ENCODE data around the gene PRSS22. TPM values are rescaled to one million over a fixed set of nuclear protein-coding genes. Genes with fewer than 3 reads are reported as not detected.

PRSS22 gene
- polyA plus RNA-seq, 1 donor from 2014 or later, result not detected

DNA sequence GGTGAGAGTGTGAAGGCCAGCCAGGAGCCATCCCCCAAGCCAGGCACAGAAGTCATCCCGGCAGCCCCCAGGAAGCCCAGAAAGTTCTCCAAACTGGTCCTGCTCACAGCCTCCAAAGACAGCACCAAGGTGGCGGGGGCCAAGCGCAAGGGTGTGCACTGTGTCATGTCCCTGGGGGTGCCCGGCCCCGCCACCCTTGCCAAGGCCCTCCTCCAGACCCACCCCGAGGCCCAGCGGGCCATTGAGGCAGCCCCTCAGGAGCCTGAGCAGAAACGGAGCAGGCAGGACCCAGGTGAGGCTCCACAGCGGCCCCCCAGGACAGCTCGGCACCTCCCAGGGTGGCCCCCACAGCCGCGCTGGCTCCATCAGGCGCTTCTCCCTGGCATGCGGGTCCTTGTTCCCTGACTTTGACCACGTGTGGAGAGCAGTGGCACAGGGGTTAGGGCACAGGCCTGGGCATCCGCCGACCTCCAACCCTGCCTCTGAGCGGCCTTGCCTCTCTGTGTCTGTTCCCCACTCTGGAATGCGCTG is 38.6 kb upstream of the PRSS22 start:
- no peak overlapping the region for H3K4me2 ChIP-seq (ENCODE audit: low read length)
- TF ChIP-seq EP300 (conservative IDR thresholded peaks at IDR 0.05; ENCODE audit: poor library complexity, severe bottlenecking) (no peak), RAD21 (conservative IDR thresholded peaks at IDR 0.05) (no peak), MXI1 (conservative IDR thresholded peaks at IDR 0.05; ENCODE audit: poor library complexity, severe bottlenecking) (no peak), EZH2 (IDR thresholded peaks at IDR 0.05; ENCODE audit: borderline replicate concordance, insufficient read depth, low read length, poor library complexity, severe bottlenecking) (no peak), CTCF (IDR thresholded peaks at IDR 0.05; ENCODE audit: poor library complexity, severe bottlenecking) (no peak), POLR2AphosphoS5 (IDR thresholded peaks at IDR 0.05) (no peak), SMC3 (conservative IDR thresholded peaks at IDR 0.05; ENCODE audit: poor library complexity) (no peak), TAF1 (IDR thresholded peaks at IDR 0.05; ENCODE audit: low read depth) (no peak)
- TF ChIP-seq, protein P1, sequence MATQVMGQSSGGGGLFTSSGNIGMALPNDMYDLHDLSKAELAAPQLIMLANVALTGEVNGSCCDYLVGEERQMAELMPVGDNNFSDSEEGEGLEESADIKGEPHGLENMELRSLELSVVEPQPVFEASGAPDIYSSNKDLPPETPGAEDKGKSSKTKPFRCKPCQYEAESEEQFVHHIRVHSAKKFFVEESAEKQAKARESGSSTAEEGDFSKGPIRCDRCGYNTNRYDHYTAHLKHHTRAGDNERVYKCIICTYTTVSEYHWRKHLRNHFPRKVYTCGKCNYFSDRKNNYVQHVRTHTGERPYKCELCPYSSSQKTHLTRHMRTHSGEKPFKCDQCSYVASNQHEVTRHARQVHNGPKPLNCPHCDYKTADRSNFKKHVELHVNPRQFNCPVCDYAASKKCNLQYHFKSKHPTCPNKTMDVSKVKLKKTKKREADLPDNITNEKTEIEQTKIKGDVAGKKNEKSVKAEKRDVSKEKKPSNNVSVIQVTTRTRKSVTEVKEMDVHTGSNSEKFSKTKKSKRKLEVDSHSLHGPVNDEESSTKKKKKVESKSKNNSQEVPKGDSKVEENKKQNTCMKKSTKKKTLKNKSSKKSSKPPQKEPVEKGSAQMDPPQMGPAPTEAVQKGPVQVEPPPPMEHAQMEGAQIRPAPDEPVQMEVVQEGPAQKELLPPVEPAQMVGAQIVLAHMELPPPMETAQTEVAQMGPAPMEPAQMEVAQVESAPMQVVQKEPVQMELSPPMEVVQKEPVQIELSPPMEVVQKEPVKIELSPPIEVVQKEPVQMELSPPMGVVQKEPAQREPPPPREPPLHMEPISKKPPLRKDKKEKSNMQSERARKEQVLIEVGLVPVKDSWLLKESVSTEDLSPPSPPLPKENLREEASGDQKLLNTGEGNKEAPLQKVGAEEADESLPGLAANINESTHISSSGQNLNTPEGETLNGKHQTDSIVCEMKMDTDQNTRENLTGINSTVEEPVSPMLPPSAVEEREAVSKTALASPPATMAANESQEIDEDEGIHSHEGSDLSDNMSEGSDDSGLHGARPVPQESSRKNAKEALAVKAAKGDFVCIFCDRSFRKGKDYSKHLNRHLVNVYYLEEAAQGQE (IDR thresholded peaks at IDR 0.05; ENCODE audit: borderline replicate concordance), result no peak
- no peaks in the 10 kb centered on the region for H3K27me3 ChIP-seq (ENCODE audit: insufficient read depth, low read depth, low read length)
- H3K4me3 ChIP-seq (ENCODE audit: low read length), result no peak overlapping the region
- H3K36me3 ChIP-seq (ENCODE audit: insufficient read depth, low read length), result no peaks in the 10 kb centered on the region
- H4K20me1 ChIP-seq (ENCODE audit: insufficient read depth), result no peaks in the 10 kb centered on the region
- no peak overlapping the region for H2AFZ ChIP-seq (ENCODE audit: low read depth, low read length)
- H3K79me2 ChIP-seq (replicated peaks; ENCODE audit: insufficient read depth, low read length), result no peaks in the 10 kb centered on the region
- no peak overlapping the region for H3K9ac ChIP-seq (ENCODE audit: low read length)
- H3F3A ChIP-seq (ENCODE audit: insufficient read depth, low read length, poor library complexity, severe bottlenecking), result no peaks in the 10 kb centered on the region
- no peaks in the 10 kb centered on the region for H3K9me2 ChIP-seq (ENCODE audit: insufficient read depth, low read length)
- no peaks in the 10 kb centered on the region for H3K9me3 ChIP-seq (ENCODE audit: low read length)
- H3K27ac ChIP-seq (ENCODE audit: low read length), result no peak overlapping the region

- no peak overlapping the region for H3K4me2 ChIP-seq (ENCODE audit: low read length)
- H4K20me1 ChIP-seq (ENCODE audit: insufficient read depth), result no peaks in the 10 kb centered on the region
- H3K36me3 ChIP-seq (ENCODE audit: insufficient read depth, low read length), result no peaks in the 10 kb centered on the region
- no peaks in the 10 kb centered on the region for H3K9me3 ChIP-seq (ENCODE audit: low read length)
- H3K9me2 ChIP-seq (ENCODE audit: insufficient read depth, low read length), result no peaks in the 10 kb centered on the region
- H3K27ac ChIP-seq (ENCODE audit: low read length), result no peak overlapping the region
- H3K27me3 ChIP-seq (ENCODE audit: insufficient read depth, low read depth, low read length), result no peaks in the 10 kb centered on the region
- no peaks in the 10 kb centered on the region for H3F3A ChIP-seq (ENCODE audit: insufficient read depth, low read length, poor library complexity, severe bottlenecking)
- H2AFZ ChIP-seq (ENCODE audit: low read depth, low read length), result no peak overlapping the region
- no peak for TF ChIP-seq EZH2 (IDR thresholded peaks at IDR 0.05; ENCODE audit: borderline replicate concordance, insufficient read depth, low read length, poor library complexity, severe bottlenecking)
- TF ChIP-seq RAD21 (conservative IDR thresholded peaks at IDR 0.05), result no peak
- no peak for TF ChIP-seq MXI1 (conservative IDR thresholded peaks at IDR 0.05; ENCODE audit: poor library complexity, severe bottlenecking)
- no peak for TF ChIP-seq EP300 (conservative IDR thresholded peaks at IDR 0.05; ENCODE audit: poor library complexity, severe bottlenecking)
- TF ChIP-seq SMC3 (conservative IDR thresholded peaks at IDR 0.05; ENCODE audit: poor library complexity), result no peak
- TF ChIP-seq, protein P1 (IDR thresholded peaks at IDR 0.05; ENCODE audit: borderline replicate concordance), result no peak
- no peak for TF ChIP-seq TAF1 (IDR thresholded peaks at IDR 0.05; ENCODE audit: low read depth)
- TF ChIP-seq POLR2AphosphoS5 (IDR thresholded peaks at IDR 0.05), result no peak
- no peaks in the 10 kb centered on the region for H3K79me2 ChIP-seq (replicated peaks; ENCODE audit: insufficient read depth, low read length)
- H3K4me3 ChIP-seq (ENCODE audit: low read length), result no peak overlapping the region
- no peak overlapping the region for H3K9ac ChIP-seq (ENCODE audit: low read length)
Measured at GRCh38 chr16:2895813-2896212, 37.8 kb upstream of the PRSS22 start.
